GM23248 (cell line): ENCODE data around the gene RBBP5.

Source experiments
- EZH2 ChIP-seq: fragments of 200-600 bp; sonication (generic); IDR thresholded peaks from 2 replicates; pipeline ENCODE4 v1.6.1; 2018; ENCODE audit warnings: antibody characterized with exemption, mild to moderate bottlenecking; ENCODE audit not compliant: insufficient read depth, poor library complexity, severe bottlenecking
- EZH2phosphoT487 ChIP-seq: fragments of 200-600 bp; sonication (generic); IDR thresholded peaks from 2 replicates; pipeline ENCODE4 v1.6.1; 2018; ENCODE audit warnings: antibody characterized with exemption, moderate library complexity, mild to moderate bottlenecking, low read depth; ENCODE audit not compliant: insufficient read depth

- TF ChIP-seq EZH2 (no peak), EZH2phosphoT487 (no peak)
Observed at GRCh38 chr1:205038132-205038786, 83.5 kb downstream of the RBBP5 start.
